Duodenal mucosa (tissue), 2 donors: Measurements from ENCODE around the gene EIF4ENIF1.
A peak's percentile ranks its signal among the peaks of the same experiment; 100 is the strongest.
"Not testable (repeated sequence)": the region's sequence is repeated elsewhere in the genome, so short reads cannot be mapped to it uniquely, and the experiment has no call there.

Experiments
- H3K27ac ChIP-seq: one replicate; pipeline ENCODE4 v1.7.0; 2013; ENCODE audit warnings: low read depth, low read length
- H3K27me3 ChIP-seq, 2 donors: one replicate each; pipeline ENCODE4 v1.7.0; 2013; ENCODE audit warnings: low read length in 2 of 2, control low read depth in 1 of 2; ENCODE audit not compliant: insufficient read depth in 2 of 2, control insufficient read depth in 1 of 2
- H3K36me3 ChIP-seq, 2 donors: one replicate each; pipeline ENCODE4 v1.7.0; 2013; ENCODE audit warnings: low read length in 2 of 2, control low read depth in 1 of 2; ENCODE audit not compliant: insufficient read depth in 2 of 2, control insufficient read depth in 1 of 2
- H3K4me1 ChIP-seq, 2 donors: one replicate each; pipeline ENCODE4 v1.7.0; 2013; ENCODE audit warnings: low read length in 2 of 2, control low read depth in 1 of 2; ENCODE audit not compliant: insufficient read depth in 2 of 2, control insufficient read depth in 1 of 2
- H3K4me3 ChIP-seq, 2 donors: one replicate each; pipeline ENCODE4 v1.7.0; 2013; ENCODE audit warnings: low read length in 2 of 2, low read depth in 1 of 2
- H3K9ac ChIP-seq, 2 donors: one replicate each; pipeline ENCODE4 v1.7.0; 2013; ENCODE audit warnings: low read length in 2 of 2, low read depth in 1 of 2
- H3K9me3 ChIP-seq, 2 donors: one replicate each; pipeline ENCODE4 v1.7.0; 2013; ENCODE audit warnings: low read length in 2 of 2, control low read depth in 1 of 2; ENCODE audit not compliant: control insufficient read depth in 1 of 2

Gene EIF4ENIF1

DNA sequence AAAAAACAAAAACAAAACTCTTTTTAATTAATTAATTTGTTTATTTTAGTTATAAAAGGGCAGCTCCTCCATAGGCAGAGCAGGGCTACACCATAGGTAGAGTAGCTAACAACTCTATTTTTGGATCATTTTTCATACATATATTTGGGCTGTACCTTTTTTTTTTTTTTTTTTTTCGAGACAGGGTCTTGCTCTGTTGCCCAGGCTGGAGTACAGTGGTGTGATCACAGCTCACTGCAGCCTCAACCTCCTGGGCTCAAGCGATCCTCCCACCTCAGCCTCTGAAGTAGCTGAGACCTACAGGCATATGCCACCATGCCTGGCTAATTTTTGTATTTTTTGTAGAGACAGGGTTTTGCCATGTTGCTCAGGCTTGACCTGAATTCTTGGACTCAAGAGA lies 87.3 kb downstream of the EIF4ENIF1 start:
- not testable (repeated sequence) for H3K4me3 ChIP-seq, H3K9ac ChIP-seq, H3K27ac ChIP-seq, H3K9me3 ChIP-seq, H3K27me3 ChIP-seq
- Histone ChIP-seq H3K36me3 (peaks cover 0 to 40% of the 10 kb centered on the region in 2 donors), H3K4me1 (peaks cover 0 to 18% of the 10 kb centered on the region in 2 donors)

DNA sequence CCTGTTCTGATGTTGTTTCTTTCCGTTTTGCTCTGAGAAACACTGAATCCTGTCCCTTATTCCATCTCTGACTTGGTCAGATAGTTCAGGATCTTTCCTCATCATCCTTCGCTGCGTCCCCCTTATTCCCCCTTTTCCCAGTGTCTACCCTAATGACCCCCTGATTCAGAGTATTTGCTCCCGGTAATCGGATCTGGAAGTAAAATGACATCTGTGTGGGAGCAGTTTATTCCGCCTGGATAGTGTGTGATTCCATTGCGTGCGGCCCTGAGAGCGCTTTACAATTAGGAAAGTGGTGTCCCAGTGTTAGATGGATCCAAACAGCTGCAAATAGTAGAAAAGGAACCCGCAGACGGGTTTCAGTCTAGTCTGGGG lies 89.6 kb downstream of the EIF4ENIF1 start:
- H3K9ac ChIP-seq = peak overlapping the region; percentile 92 to 93
- no peaks in the 10 kb centered on the region for H3K27me3 ChIP-seq
- peak overlapping the region; percentile 64 for H3K27ac ChIP-seq

DNA sequence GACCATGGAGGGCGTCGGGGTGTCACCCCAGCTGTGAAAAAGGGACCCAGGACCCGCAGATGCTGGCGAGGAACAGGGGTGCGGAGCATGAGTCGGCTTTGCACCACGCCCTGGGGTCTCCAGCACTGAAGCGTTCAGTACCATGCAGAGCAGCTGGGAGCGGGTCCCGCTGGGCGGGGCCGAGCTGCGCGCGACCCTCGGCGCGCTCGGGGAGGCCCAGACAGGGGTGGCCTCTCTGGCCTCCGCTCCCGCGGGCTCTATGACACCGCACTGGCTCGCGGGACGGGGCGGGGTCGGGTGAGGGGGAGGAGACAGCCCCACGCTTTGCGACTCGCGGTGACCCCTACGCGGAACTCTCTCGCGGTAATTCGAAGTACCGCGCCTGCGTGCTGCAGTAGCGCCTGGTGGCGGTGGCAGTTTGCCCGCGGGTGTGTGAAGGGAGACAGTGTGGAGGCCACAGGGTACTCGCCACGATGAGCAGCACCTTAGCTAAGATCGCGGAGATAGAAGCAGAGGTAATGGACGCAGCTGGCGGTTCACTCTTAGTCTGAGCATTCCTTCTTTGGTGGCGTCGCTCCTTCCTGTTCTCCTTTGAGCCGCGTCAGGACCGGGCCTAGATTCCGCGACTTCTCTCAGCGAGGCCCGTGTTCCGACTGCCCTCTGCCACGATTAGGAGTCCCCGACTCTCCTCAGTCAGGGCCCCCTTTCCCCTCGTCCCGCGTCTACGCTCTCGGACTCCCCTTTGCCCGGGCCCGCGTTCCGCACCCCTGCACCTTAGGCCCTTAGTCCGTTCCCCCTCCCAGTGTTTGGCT lies 90.2 kb downstream of the EIF4ENIF1 start, which contains the start of gene DRG1:
Gene DRG1 (plus strand): TSS at position 394 of the 812 bp plus-strand sequence. CDS start 80 bp downstream, at position 474.
- H3K9me3 ChIP-seq = no peaks in the 10 kb centered on the region
- H3K4me1 ChIP-seq = peaks cover 0 to 18% of the 10 kb centered on the region in 2 donors
- H3K27ac ChIP-seq = peak within 1 kb of the TSS; percentile 64
- H3K27me3 ChIP-seq = no peaks in the 10 kb centered on the region
- peak within 1 kb of the TSS; percentile 96 to 97 for H3K4me3 ChIP-seq
- peak within 1 kb of the TSS; percentile 92 to 93 for H3K9ac ChIP-seq
- H3K36me3 ChIP-seq = peaks cover 0 to 19% of the 10 kb centered on the region in 2 donors

More for the DNA sequence above, 89.6 kb downstream of the EIF4ENIF1 start:
- H3K4me1 ChIP-seq = peaks cover 0 to 18% of the 10 kb centered on the region in 2 donors
- H3K36me3 ChIP-seq = peaks cover 0 to 23% of the 10 kb centered on the region in 2 donors
- peak overlapping the region; percentile 96 to 97 for H3K4me3 ChIP-seq
- no peaks in the 10 kb centered on the region for H3K9me3 ChIP-seq

DNA sequence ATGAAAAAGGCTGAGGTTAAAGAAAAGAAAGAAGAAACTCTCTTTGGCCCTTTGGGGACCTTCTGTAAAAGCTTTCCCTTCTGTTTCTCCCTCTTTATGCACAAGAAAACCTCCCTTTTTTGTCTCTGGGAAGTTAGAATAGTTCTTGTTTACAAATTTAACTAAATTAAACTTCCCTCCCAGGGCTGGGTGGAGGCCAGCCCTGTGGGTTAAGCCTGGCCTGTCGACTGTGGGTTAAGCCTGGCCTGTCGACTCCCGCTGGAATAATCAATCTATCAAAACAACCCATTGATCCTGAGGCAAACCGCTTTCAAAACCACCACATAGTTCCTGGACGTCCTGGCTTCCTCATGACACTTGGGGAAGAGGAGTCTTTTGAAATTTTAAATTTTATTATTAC lies 91.4 kb downstream of the EIF4ENIF1 start:
- Histone ChIP-seq H3K4me3 (no peak overlapping the region), H3K4me1 (peaks cover 0 to 18% of the 10 kb centered on the region in 2 donors), H3K36me3 (peaks cover 0 to 8% of the 10 kb centered on the region in 2 donors), H3K27ac (no peak overlapping the region), H3K9me3 (no peaks in the 10 kb centered on the region), H3K27me3 (no peaks in the 10 kb centered on the region), H3K9ac (no peak overlapping the region)

DNA sequence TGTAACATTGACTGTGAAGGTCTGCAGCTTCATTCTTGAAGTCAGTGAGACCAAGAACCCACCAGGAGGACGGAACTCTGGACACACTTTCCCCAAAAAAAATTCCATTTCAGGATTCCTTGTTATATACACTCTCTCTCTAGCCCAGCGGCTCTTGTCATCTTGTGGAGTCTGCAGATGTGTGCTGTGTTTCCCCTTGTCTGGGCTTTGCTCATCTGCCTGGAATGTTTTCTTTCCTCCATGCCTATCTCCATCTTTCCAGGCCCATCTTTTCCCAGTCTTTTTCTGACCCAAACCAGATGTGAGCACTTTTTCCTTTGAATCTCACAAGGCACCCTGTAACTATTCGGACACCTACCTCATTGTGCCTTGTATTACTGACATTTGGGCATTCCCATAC lies 95.3 kb downstream of the EIF4ENIF1 start:
- Histone ChIP-seq H3K36me3 (no peaks in the 10 kb centered on the region), H3K9me3 (no peaks in the 10 kb centered on the region), H3K27me3 (no peaks in the 10 kb centered on the region), H3K9ac (no peak overlapping the region), H3K27ac (no peak overlapping the region), H3K4me3 (no peak overlapping the region), H3K4me1 (peaks cover 0 to 9% of the 10 kb centered on the region in 2 donors)

DNA sequence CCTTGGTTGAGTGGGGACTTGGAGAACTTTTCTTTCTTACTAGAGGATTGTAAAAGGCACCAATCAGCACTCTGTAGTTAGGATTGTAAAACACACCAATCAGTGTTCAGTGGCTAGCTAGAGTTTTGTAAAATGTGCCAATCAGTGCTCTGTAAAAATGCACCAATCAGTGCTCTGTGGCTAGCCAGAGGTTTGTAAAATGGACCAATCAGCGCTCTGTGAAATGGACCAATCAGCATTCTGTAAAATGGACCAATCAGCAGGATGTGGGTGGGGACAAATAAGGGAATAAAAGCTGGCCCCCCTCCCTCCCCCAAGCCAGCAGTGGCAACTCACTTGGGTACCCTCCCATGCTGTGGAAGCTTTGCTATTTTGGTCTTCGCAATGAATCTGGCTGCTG lies 95.7 kb downstream of the EIF4ENIF1 start:
- H3K9ac ChIP-seq = no peak overlapping the region
- no peaks in the 10 kb centered on the region for H3K36me3 ChIP-seq
- no peaks in the 10 kb centered on the region for H3K27me3 ChIP-seq
- no peaks in the 10 kb centered on the region for H3K9me3 ChIP-seq
- no peak overlapping the region for H3K4me3 ChIP-seq
- H3K4me1 ChIP-seq = peaks cover 0 to 6% of the 10 kb centered on the region in 2 donors
- no peak overlapping the region for H3K27ac ChIP-seq
